IMR-90 (cell line): Measurements from ENCODE around the gene PDLIM5. TPM values are rescaled to one million over a fixed set of nuclear protein-coding genes. Genes with fewer than 3 reads are reported as not detected.

Source experiments
- ATAC-seq: fragments of 200-7000 bp; cut with Tn5 transposase; 2 replicates; pipeline ENCODE4 v1.9.1; 2020; ENCODE audit warnings: low read depth, mild to moderate bottlenecking, moderate library complexity
- BruUV-seq: library from RNA; stranded (reverse); fragments of 400-500 nt; replicated peaks from 2 replicates; lab custom pipeline; 2021; lab: Mats Ljungman, UMichigan
- CTCF ChIA-PET: fragments of 300-600 bp; formaldehyde crosslinking; extraction: SDS; loops from one replicate; lab custom pipeline; 2021; ENCODE audit warnings: antibody characterized with exemption; lab: Yijun Ruan, JAX
- POLR2A ChIA-PET: fragments of 300-600 bp; sonication (Branson Sonifier 250); formaldehyde crosslinking; loops from one replicate; lab custom pipeline; 2022; ENCODE audit warnings: antibody characterized with exemption; ENCODE audit not compliant: unreplicated experiment; lab: Charles Lee
- DNase-seq: peaks from one replicate; pipeline ENCODE4 v3.0.0; 2013
- H2AFZ ChIP-seq: replicated peaks from 2 replicates; pipeline ENCODE3; 2013; ENCODE audit warnings: low read length, mild to moderate bottlenecking; ENCODE audit not compliant: poor library complexity
- H2AK5ac ChIP-seq: 2 replicates; pipeline ENCODE4 v1.6.1; 2013; ENCODE audit warnings: low read depth, low read length, inconsistent platforms
- H2AK9ac ChIP-seq: replicated peaks from 2 replicates; pipeline ENCODE3; 2013; ENCODE audit warnings: mild to moderate bottlenecking, low read depth, low read length, moderate library complexity; ENCODE audit not compliant: poor library complexity
- H2BK120ac ChIP-seq: 2 replicates; pipeline ENCODE4 v1.6.1; 2013; ENCODE audit warnings: low read depth, low read length, inconsistent platforms
- H2BK15ac ChIP-seq: 3 replicates; pipeline ENCODE4 v1.6.1; 2013; ENCODE audit warnings: low read depth, low read length, inconsistent platforms
- H2BK20ac ChIP-seq: 2 replicates; pipeline ENCODE4 v1.6.1; 2013; ENCODE audit warnings: low read depth, mild to moderate bottlenecking, inconsistent platforms, low read length, moderate library complexity
- H2BK5ac ChIP-seq: 2 replicates; pipeline ENCODE4 v1.6.1; 2013; ENCODE audit warnings: mild to moderate bottlenecking, low read depth, low read length, inconsistent platforms; ENCODE audit not compliant: poor library complexity, severe bottlenecking
- H3K14ac ChIP-seq: replicated peaks from 2 replicates; pipeline ENCODE4 v1.6.1; 2013; ENCODE audit warnings: low read depth, low read length, inconsistent platforms
- H3K18ac ChIP-seq: 2 replicates; pipeline ENCODE4 v1.6.1; 2013; ENCODE audit warnings: low read depth, low read length, control low read depth
- H3K23ac ChIP-seq: 2 replicates; pipeline ENCODE4 v1.6.1; 2013; ENCODE audit warnings: low read depth, low read length, inconsistent platforms
- H3K27ac ChIP-seq: 2 replicates; pipeline ENCODE4 v1.5.1; 2013; ENCODE audit warnings: mild to moderate bottlenecking, control low read depth, low read length; ENCODE audit not compliant: insufficient read depth
- H3K27me3 ChIP-seq: 2 replicates; pipeline ENCODE4 v1.6.1; 2013; ENCODE audit warnings: low read length; ENCODE audit not compliant: control insufficient read depth, insufficient read depth
- H3K36me3 ChIP-seq: 2 replicates; pipeline ENCODE4 v1.6.1; 2013; ENCODE audit warnings: low read length, mixed read lengths; ENCODE audit not compliant: control insufficient read depth, insufficient read depth
- H3K4ac ChIP-seq: 2 replicates; pipeline ENCODE4 v1.6.1; 2013; ENCODE audit warnings: low read depth, low read length, inconsistent platforms
- H3K4me1 ChIP-seq: 2 replicates; pipeline ENCODE4 v1.6.1; 2013; ENCODE audit warnings: low read length, mixed read lengths; ENCODE audit not compliant: control insufficient read depth, insufficient read depth
- H3K4me2 ChIP-seq: 2 replicates; pipeline ENCODE4 v1.6.1; 2013; ENCODE audit warnings: low read depth, mild to moderate bottlenecking, control low read depth, low read length, moderate library complexity
- H3K4me3 ChIP-seq: 2 replicates; pipeline ENCODE4 v1.5.1; 2013; ENCODE audit warnings: low read depth, mild to moderate bottlenecking, control low read depth, low read length, moderate library complexity; ENCODE audit not compliant: insufficient read depth
- H3K56ac ChIP-seq: 2 replicates; pipeline ENCODE4 v1.6.1; 2013; ENCODE audit warnings: low read length, inconsistent platforms; ENCODE audit not compliant: insufficient read depth; ENCODE audit errors: extremely low read depth
- H3K79me1 ChIP-seq, 2 experiments: 2 replicates each; pipeline ENCODE4 v1.6.1; 2013; ENCODE audit warnings: low read length in 2 of 2, inconsistent platforms in 1 of 2, low read depth in 1 of 2
- H3K9ac ChIP-seq: 2 replicates; pipeline ENCODE4 v1.6.1; 2013; ENCODE audit warnings: low read depth, low read length, control low read depth
- H3K9me1 ChIP-seq: 2 replicates; pipeline ENCODE4 v1.6.1; 2013; ENCODE audit warnings: low read length, inconsistent platforms; ENCODE audit not compliant: insufficient read depth
- H3K9me3 ChIP-seq: 2 replicates; pipeline ENCODE4 v1.6.1; 2013; ENCODE audit warnings: low read length; ENCODE audit not compliant: control insufficient read depth, insufficient read depth
- H4K20me1 ChIP-seq: 2 replicates; pipeline ENCODE4 v1.6.1; 2013; ENCODE audit warnings: low read length, inconsistent platforms; ENCODE audit not compliant: insufficient read depth
- H4K5ac ChIP-seq: 2 replicates; pipeline ENCODE4 v1.6.1; 2013; ENCODE audit warnings: mild to moderate bottlenecking, low read depth, low read length, control low read depth
- H4K8ac ChIP-seq, 2 experiments: 2 replicates each; pipeline ENCODE4 v1.6.1; 2013; ENCODE audit warnings: low read depth in 2 of 2, low read length in 2 of 2, control low read depth in 1 of 2, inconsistent platforms in 1 of 2
- H4K91ac ChIP-seq: 2 replicates; pipeline ENCODE4 v1.6.1; 2013; ENCODE audit warnings: low read depth, low read length, inconsistent platforms; ENCODE audit not compliant: insufficient read depth
- BHLHE40 ChIP-seq: fragments of 150-350 bp; IDR thresholded peaks from 2 replicates; pipeline ENCODE4 v1.6.1; 2016; ENCODE audit warnings: mild to moderate bottlenecking, low read depth, low read length
- CEBPB ChIP-seq: IDR thresholded peaks from 2 replicates; pipeline ENCODE4 v1.6.1; 2012; ENCODE audit warnings: low read depth, low read length, improper control_type of control experiment
- CHD1 ChIP-seq: IDR thresholded peaks from 2 replicates; pipeline ENCODE4 v1.6.1; 2012; ENCODE audit warnings: low read depth, low read length, improper control_type of control experiment
- CTCF ChIP-seq: conservative IDR thresholded peaks from 2 replicates; pipeline ENCODE4 v1.5.1; 2012; ENCODE audit warnings: mild to moderate bottlenecking, low read depth, low read length, improper control_type of control experiment
- ELK1 ChIP-seq: fragments of 150-350 bp; IDR thresholded peaks from 2 replicates; pipeline ENCODE4 v1.6.1; 2016; ENCODE audit warnings: low read depth, mild to moderate bottlenecking, low read length, moderate library complexity, borderline replicate concordance
- FOS ChIP-seq: fragments of 150-350 bp; IDR thresholded peaks from 2 replicates; pipeline ENCODE4 v1.6.1; 2016; ENCODE audit warnings: low read depth, low read length
- MAFK ChIP-seq: IDR thresholded peaks from 2 replicates; pipeline ENCODE4 v1.6.1; 2012; ENCODE audit warnings: low read depth, low read length, improper control_type of control experiment
- MAZ ChIP-seq: IDR thresholded peaks from 2 replicates; pipeline ENCODE4 v1.6.1; 2012; ENCODE audit warnings: low read depth, mild to moderate bottlenecking, low read length, improper control_type of control experiment, moderate library complexity, borderline replicate concordance
- MXI1 ChIP-seq: IDR thresholded peaks from 2 replicates; pipeline ENCODE4 v1.6.1; 2012; ENCODE audit warnings: low read depth, mild to moderate bottlenecking, low read length, moderate library complexity, borderline replicate concordance
- NFE2L2 ChIP-seq: fragments of 150-350 bp; IDR thresholded peaks from 2 replicates; pipeline ENCODE4 v1.6.1; 2016; ENCODE audit warnings: low read depth, mild to moderate bottlenecking, low read length
- POLR2A ChIP-seq: IDR thresholded peaks from 2 replicates; pipeline ENCODE4 v1.6.1; 2012; ENCODE audit warnings: mild to moderate bottlenecking, low read depth, low read length
- RAD21 ChIP-seq: IDR thresholded peaks from 2 replicates; pipeline ENCODE4 v1.6.1; 2012; ENCODE audit warnings: low read length, improper control_type of control experiment
- RCOR1 ChIP-seq: IDR thresholded peaks from 2 replicates; pipeline ENCODE4 v1.6.1; 2012; ENCODE audit warnings: mild to moderate bottlenecking, low read length, improper control_type of control experiment; ENCODE audit not compliant: insufficient replicate concordance
- RFX5 ChIP-seq: IDR thresholded peaks from 2 replicates; pipeline ENCODE4 v1.8.0; 2012; ENCODE audit warnings: low read depth, mild to moderate bottlenecking, low read length, moderate library complexity
- SMC3 ChIP-seq: fragments of 150-350 bp; IDR thresholded peaks from 2 replicates; pipeline ENCODE4 v1.6.1; 2016; ENCODE audit warnings: low read depth, mild to moderate bottlenecking, antibody characterized with exemption, low read length, moderate library complexity
- USF2 ChIP-seq: fragments of 150-350 bp; IDR thresholded peaks from 2 replicates; pipeline ENCODE4 v1.6.1; 2017; ENCODE audit warnings: mild to moderate bottlenecking, antibody characterized with exemption, low read length, low read depth
- dilution Hi-C: fragments of 300-500 bp; cut with HindIII; formaldehyde crosslinking; loops from one replicate; pipeline ENCODE4 v1.14.3; 2018; ENCODE audit warnings: low sequenced_read_pairs; ENCODE audit not compliant: unreplicated experiment
- in situ Hi-C: fragments of 300-500 bp; cut with MboI; formaldehyde crosslinking; loops from 3 replicates; pipeline ENCODE4 v1.14.3; 2019; ENCODE audit warnings: low sequenced_read_pairs, inconsistent platforms, mixed read lengths
- intact Hi-C: fragments of 100-400 bp; cut with micrococcal nuclease; formaldehyde crosslinking; loops from 2 replicates; pipeline ENCODE4 v1.10.0; 2022
- polyA plus RNA-seq, 3 experiments: library from polyadenylated mRNA; depleted of rRNA; stranded (reverse); fragments of >200 nt; gene quantifications; 2 replicates each; pipeline ENCODE4 v1.2.3, GENCODE V29; 2012; ENCODE audit warnings: low replicate concordance in 1 of 3
- total RNA-seq: library from RNA; depleted of rRNA; stranded (reverse); fragments of >200 nt; gene quantifications from 2 replicates; pipeline ENCODE4 v1.2.3, GENCODE V29; 2012

PDLIM5 gene
- total and polyA plus RNA-seq, 2 of the 4 experiments (the other 2 are of a cell fraction), result 96.5 to 188 TPM

GRCh38 chr4:94434505-94434904 lies 17.2 kb upstream of the PDLIM5 start:
- Histone ChIP-seq H3K36me3 (no peaks in the 10 kb centered on the region), H3K4me1 (no peaks in the 10 kb centered on the region), H2BK15ac (no peak overlapping the region), H4K5ac (no peak overlapping the region), H3K27ac (no peak overlapping the region), H3K9me1 (no peaks in the 10 kb centered on the region), H3K23ac (no peak overlapping the region), H3K14ac (no peak overlapping the region), H3K9ac (no peak overlapping the region), H3K27me3 (no peaks in the 10 kb centered on the region), H4K91ac (no peak overlapping the region), H2AK5ac (no peak overlapping the region), H4K20me1 (no peaks in the 10 kb centered on the region), H3K4me3 (no peak overlapping the region), H3K9me3 (no peaks in the 10 kb centered on the region), H2BK5ac (no peak overlapping the region), H2BK20ac (no peak overlapping the region), H4K8ac (no peak overlapping the region), H2AK9ac (no peak overlapping the region), H2BK120ac (no peak overlapping the region), H3K18ac (no peak overlapping the region), H3K4me2 (no peak overlapping the region), H2AFZ (no peak overlapping the region), H3K4ac (no peak overlapping the region), H3K79me1 (no peaks in the 10 kb centered on the region), H3K56ac (no peak overlapping the region)
- TF ChIP-seq CTCF (no peak), SMC3 (no peak), RFX5 (no peak), BHLHE40 (no peak), RCOR1 (no peak), RAD21 (no peak), MAZ (no peak), FOS (no peak), CHD1 (no peak), POLR2A (no peak), NFE2L2 (no peak), ELK1 (no peak), MAFK (no peak), CEBPB (no peak), USF2 (no peak), MXI1 (no peak)
- in situ Hi-C loops (no loop called here), dilution Hi-C loops (no loop called here), intact Hi-C loops (no loop called here)
- ATAC-seq (no peak), DNase-seq (no peak)
- CTCF ChIA-PET, result no interaction called here
- POLR2A ChIA-PET, result no interaction called here
- no TSS peak for BruUV-seq
